Testis (tissue), 2 donors: ENCODE results near the gene ASB7.

Source experiments
- CTCF ChIP-seq, 3 experiments: fragments of 450-650 bp in 2 of 3; fragments of 200-600 bp in 1 of 3; sonication (generic) in 1 of 3; IDR thresholded peaks; one replicate each; pipeline ENCODE4 v1.5.1; 2016 to 2019; ENCODE audit warnings: antibody characterized with exemption in 3 of 3, mild to moderate bottlenecking in 2 of 3, moderate library complexity in 1 of 3
- POLR2A ChIP-seq: fragments of 450-650 bp; IDR thresholded peaks from one replicate; pipeline ENCODE4 v1.6.1; 2017; ENCODE audit warnings: antibody characterized with exemption, mild to moderate bottlenecking, moderate library complexity

DNA sequence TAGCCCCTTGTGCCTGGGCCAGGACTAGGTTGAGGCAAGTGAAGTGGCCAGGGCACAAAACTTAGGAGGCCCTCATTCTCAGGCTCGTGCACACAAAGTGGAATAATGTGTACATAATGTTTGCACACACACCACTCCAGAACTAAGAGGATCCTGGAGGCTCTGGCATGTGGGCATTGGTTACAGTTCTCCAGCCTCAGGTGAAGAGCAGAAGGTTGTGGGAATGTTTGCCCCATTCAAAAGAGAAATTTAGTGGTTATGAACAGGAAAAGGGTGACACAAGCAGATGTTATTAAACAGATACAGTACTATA lies 31.3 kb downstream of the ASB7 start:
- TF ChIP-seq POLR2A (no peak), CTCF (IDR thresholded peaks at IDR 0.05) (no peak)
